Peyer's patch (tissue), 4 donors: ENCODE measurements around the gene INTS7. TPM values are rescaled to one million over a fixed set of nuclear protein-coding genes. Genes with fewer than 3 reads are reported as not detected.
"Not testable (repeated sequence)": the region's sequence is repeated elsewhere in the genome, so short reads cannot be mapped to it uniquely, and the experiment has no call there.

ENCODE experiments used
- DNase-seq, 3 donors: peaks; one replicate each; pipeline ENCODE4 v3.0.0-alpha.2; 2017 to 2019
- H3K27ac ChIP-seq, 4 donors: fragments of 200-600 bp; sonication (generic); one replicate each; pipeline ENCODE4 v1.5.1; 2016 to 2019
- H3K27me3 ChIP-seq, 2 donors: fragments of 200-600 bp; sonication (generic); one replicate each; pipeline ENCODE4 v1.5.1; 2019
- H3K36me3 ChIP-seq, 3 donors: fragments of 200-600 bp; sonication (generic); one replicate each; pipeline ENCODE4 v1.5.1; 2016 to 2019
- H3K4me1 ChIP-seq, 4 donors: fragments of 200-600 bp; sonication (generic); one replicate each; pipeline ENCODE4 v1.5.1; 2016 to 2019
- H3K4me3 ChIP-seq, 4 donors: fragments of 200-600 bp; sonication (generic); 1 replicate in 3 of 4; 2 replicates in 1 of 4; pipeline ENCODE4 v1.5.1; 2016 to 2019; ENCODE audit warnings: mild to moderate bottlenecking in 1 of 4
- H3K9me3 ChIP-seq, 4 donors: fragments of 200-600 bp; sonication (generic); one replicate each; pipeline ENCODE4 v1.5.1; 2016 to 2019; ENCODE audit warnings: mild to moderate bottlenecking in 1 of 4
- POLR2A ChIP-seq, 2 donors: fragments of 450-650 bp; IDR thresholded peaks; one replicate each; pipeline ENCODE4 v1.5.1; 2017; ENCODE audit warnings: antibody characterized with exemption in 2 of 2, mild to moderate bottlenecking in 2 of 2, moderate library complexity in 2 of 2
- total RNA-seq, 4 donors: library from RNA; depleted of rRNA; stranded (reverse); fragments of >200 nt; gene quantifications; one replicate each; pipeline ENCODE4 v1.1.0, GENCODE V29; 2016
- TF ChIP-seq, protein P1 (sequence below), 6 experiments: fragments of 450-650 bp in 4 of 6; fragments of 200-600 bp in 2 of 6; sonication (generic) in 1 of 6; IDR thresholded peaks; one replicate each; pipeline ENCODE4 v1.5.1; 2017 to 2019; ENCODE audit warnings: antibody characterized with exemption in 6 of 6, mild to moderate bottlenecking in 3 of 6, moderate library complexity in 1 of 6

INTS7 gene
- total RNA-seq, 4 donors from 2014 or later = 7.7 to 21.5 (median 11.9) TPM

DNA sequence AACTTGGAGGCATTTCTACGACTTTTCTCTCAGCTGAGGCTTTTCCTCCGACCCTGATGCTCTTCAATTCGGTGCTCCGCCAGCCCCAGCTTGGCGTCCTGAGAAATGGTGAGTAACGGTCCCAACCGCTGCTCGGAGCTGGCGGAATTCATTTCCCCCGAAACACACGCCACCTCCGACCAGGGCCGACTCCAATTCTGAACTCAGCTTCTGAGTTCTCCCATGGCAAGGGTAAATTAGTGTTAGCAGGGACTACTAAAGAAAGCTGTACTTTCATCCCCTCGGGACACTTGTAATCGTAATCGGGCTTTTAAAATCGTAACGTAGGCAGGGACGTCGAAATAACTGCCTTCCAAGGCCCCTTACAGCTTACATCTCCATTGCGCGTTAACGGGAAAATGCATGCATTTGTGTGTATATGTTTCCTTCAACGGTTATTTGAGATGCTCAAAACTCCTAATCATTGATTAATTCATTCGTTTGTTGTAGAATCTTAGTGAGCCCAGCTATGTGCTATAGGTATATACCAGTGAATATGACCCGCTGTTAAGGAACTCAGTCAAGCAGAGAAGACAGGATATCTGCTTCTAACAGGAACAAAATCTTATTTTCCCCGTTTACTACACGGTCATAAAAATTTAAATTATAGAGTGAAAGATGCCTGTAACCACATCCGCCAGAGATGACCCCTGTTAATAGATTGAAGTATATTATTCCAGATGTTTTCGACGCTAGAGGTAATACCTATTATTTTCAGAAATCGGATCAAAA, 663 bp upstream of the INTS7 start:
- Histone ChIP-seq H3K9me3 (no peaks in the 10 kb centered on the region), H3K36me3 (no peaks in the 10 kb centered on the region), H3K4me3 (peak overlapping the region; percentile 52 to 75 (median 60)), H3K27ac (peak overlapping the region; percentile 63 to 92 (median 86)), H3K27me3 (no peaks in the 10 kb centered on the region), H3K4me1 (peaks cover 0 to 16% (median 0%) of the 10 kb centered on the region in 4 donors)
- DNase-seq = no peak
- TF ChIP-seq, protein P1, sequence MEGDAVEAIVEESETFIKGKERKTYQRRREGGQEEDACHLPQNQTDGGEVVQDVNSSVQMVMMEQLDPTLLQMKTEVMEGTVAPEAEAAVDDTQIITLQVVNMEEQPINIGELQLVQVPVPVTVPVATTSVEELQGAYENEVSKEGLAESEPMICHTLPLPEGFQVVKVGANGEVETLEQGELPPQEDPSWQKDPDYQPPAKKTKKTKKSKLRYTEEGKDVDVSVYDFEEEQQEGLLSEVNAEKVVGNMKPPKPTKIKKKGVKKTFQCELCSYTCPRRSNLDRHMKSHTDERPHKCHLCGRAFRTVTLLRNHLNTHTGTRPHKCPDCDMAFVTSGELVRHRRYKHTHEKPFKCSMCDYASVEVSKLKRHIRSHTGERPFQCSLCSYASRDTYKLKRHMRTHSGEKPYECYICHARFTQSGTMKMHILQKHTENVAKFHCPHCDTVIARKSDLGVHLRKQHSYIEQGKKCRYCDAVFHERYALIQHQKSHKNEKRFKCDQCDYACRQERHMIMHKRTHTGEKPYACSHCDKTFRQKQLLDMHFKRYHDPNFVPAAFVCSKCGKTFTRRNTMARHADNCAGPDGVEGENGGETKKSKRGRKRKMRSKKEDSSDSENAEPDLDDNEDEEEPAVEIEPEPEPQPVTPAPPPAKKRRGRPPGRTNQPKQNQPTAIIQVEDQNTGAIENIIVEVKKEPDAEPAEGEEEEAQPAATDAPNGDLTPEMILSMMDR (IDR thresholded peaks at IDR 0.05) = no peak
- TF ChIP-seq POLR2A (IDR thresholded peaks at IDR 0.05) = no peak

DNA sequence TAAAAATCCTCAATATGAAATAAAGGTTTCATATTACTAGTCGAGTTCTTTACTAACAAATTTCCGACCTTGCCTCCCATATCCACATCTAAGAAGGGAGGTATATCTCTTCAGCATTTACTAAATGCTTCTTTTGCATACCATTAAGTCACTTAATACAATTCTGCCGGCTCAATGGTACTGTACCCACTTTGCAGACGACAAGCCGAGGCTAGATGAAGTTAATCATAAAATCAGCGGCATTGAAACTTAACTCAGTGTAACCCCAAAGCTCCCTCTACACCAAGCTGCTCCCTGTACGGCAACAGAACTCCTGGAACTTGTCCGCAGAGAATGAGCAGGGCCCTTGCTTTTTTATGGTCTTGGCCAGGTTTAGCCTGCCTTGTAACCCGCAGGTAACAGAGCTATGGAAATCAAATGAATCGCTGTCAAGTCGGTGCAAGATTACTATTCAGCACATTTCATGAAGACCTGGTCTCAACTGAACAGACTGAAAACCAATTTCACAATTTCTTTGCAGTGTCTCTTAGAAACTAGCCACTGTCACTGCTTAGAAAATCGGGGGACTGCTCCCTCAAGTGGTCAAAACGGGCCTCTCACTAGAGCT, 738 bp downstream of the INTS7 start:
- no peak for DNase-seq
- H3K4me3 ChIP-seq = peak overlapping the region; percentile 52 to 75 (median 60)
- H3K9me3 ChIP-seq = no peaks in the 10 kb centered on the region
- no peaks in the 10 kb centered on the region for H3K27me3 ChIP-seq
- TF ChIP-seq, protein P1 (IDR thresholded peaks at IDR 0.05) = no peak
- TF ChIP-seq POLR2A (IDR thresholded peaks at IDR 0.05) = no peak
- no peaks in the 10 kb centered on the region for H3K36me3 ChIP-seq
- peaks cover 0 to 16% (median 0%) of the 10 kb centered on the region in 4 donors for H3K4me1 ChIP-seq
- H3K27ac ChIP-seq = peak overlapping the region; percentile 68 to 92 (median 86)

DNA sequence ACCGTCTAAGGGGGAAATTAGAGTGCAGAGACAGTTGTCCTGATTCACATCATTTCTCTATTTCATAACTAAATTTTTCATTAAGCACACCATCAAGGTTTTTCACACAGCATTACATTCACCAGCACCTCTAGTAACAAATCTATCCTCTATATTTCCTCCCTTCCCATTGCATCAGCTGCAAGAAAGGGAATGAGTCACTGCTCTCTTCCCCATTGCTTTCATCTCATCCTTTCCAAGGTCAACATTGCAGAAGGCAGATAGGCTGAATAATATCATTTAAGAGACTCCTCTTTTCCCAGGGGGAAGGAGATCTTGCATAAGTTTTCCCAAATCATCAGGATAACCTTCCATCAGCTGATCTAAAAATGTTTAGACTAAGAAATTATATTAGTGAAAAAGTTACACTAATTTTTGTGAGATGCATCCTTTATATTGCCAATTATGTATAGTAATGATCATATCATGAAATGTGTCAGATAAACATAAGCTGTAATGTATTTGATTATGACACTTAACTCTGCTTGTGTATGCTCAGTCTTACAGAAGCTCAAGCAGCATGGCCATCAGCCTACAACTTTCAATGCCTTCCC, 4.3 kb downstream of the INTS7 start:
- H3K4me1 ChIP-seq = peaks cover 0 to 12% (median 0%) of the 10 kb centered on the region in 4 donors

DNA sequence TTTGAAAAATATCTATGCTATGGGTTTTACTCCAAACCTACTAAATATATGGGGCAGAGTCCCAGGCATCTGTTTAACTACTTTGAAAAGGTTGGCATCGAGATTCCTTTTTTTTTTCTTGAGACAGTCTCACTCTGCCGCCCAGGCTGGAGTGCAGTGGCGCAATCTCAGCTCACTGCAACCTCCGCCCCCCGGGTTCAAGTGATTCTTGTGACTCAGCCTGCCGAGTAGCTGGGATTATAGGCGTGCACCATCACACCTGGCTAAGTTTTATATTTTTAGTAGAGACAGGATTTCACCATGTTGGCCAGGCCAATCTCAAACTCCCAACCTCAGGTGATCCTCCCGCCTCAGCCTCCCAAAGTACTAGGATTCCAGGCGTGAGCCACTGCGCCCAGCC, 7.6 kb downstream of the INTS7 start:
- not testable (repeated sequence) for H3K4me1 ChIP-seq, H3K27ac ChIP-seq, H3K4me3 ChIP-seq, H3K9me3 ChIP-seq, H3K36me3 ChIP-seq, H3K27me3 ChIP-seq
- DNase-seq = peak in 2 of 3 donors; percentile 40 to 63

More for the DNA sequence above, 4.3 kb downstream of the INTS7 start:
- Histone ChIP-seq H3K36me3 (no peaks in the 10 kb centered on the region), H3K4me3 (no peak overlapping the region), H3K27me3 (no peaks in the 10 kb centered on the region), H3K27ac (no peak overlapping the region), H3K9me3 (no peaks in the 10 kb centered on the region)
- DNase-seq = no peak
- no peak for TF ChIP-seq POLR2A (IDR thresholded peaks at IDR 0.05)
- TF ChIP-seq, protein P1 (IDR thresholded peaks at IDR 0.05) = no peak

DNA sequence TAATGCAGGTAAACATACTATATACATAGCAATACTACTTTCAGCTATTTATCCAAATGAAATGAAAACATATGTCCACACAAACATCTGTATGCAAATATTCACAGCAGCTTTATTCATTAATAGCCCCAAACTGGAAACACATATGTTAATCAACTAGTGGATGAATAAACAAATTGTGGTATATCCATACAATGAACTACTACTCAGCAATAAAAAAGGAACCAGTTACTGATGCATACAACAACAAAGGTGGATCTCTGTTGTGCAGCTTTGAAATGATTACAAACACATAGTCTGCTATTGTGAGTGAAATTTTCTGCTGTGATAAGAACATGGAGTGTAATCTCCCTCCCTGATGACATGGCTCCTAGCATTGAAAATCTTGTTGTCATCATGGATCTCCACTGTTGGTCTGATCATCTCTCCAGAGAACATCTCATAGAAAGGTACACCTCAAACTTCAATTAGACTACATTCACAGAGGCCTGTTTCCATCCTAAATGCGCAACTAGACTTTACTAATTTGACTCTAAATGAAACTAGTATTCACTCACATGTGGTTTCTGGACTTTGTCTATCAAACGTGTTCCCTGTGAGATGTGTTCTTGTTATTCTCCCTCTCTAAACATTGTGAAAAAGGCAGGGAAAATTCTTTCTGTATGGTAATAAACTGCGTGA, 10.7 kb downstream of the INTS7 start:
- no peaks in the 10 kb centered on the region for H3K9me3 ChIP-seq
- no peaks in the 10 kb centered on the region for H3K27me3 ChIP-seq
- TF ChIP-seq POLR2A (IDR thresholded peaks at IDR 0.05) = no peak
- TF ChIP-seq, protein P1 (IDR thresholded peaks at IDR 0.05) = no peak
- no peaks in the 10 kb centered on the region for H3K4me1 ChIP-seq
- no peak overlapping the region for H3K27ac ChIP-seq
- no peak for DNase-seq
- H3K4me3 ChIP-seq = no peak overlapping the region
- no peaks in the 10 kb centered on the region for H3K36me3 ChIP-seq

DNA sequence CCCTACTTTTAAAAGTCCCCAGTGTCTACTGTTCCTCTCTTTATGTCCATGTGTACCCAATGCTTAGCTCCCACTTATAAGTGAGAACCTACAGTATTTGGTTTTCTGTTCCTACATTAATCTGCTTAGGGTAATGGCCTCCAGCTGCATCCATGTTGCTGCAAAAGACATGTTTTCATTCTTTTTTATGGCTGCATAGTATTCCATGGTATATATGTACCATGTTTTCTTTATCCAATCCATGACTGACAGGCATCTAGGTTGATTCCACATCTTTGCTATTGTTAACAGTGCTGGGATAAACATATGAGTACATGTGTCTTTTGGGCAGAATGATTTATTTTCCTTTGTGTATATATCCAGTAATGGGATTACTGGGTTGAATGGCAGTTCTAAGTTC, 12.4 kb downstream of the INTS7 start:
- not testable (repeated sequence) for H3K9me3 ChIP-seq, H3K4me3 ChIP-seq, H3K4me1 ChIP-seq, H3K27ac ChIP-seq, H3K27me3 ChIP-seq, H3K36me3 ChIP-seq, DNase-seq
